ENCODE results near the gene STARD3.
A peak's percentile ranks its signal among the peaks of the same experiment; 100 is the strongest.

STARD3 gene

GRCh38 chr17:39621523-39622379 is 15.2 kb upstream of the STARD3 start:
- DNase-seq (ENCODE audit: low read depth): peak; percentile 47

GRCh38 chr17:39622380-39623006 is 14.5 kb upstream of the STARD3 start:
- DNase-seq (ENCODE audit: low read depth): no peak

- DNase-seq (ENCODE audit: low read depth): peak; percentile 34
Measured at GRCh38 chr17:39623356-39623950, 13.5 kb upstream of the STARD3 start.

- DNase-seq (ENCODE audit: low read depth): no peak
Measured at GRCh38 chr17:39624313-39624712, 12.6 kb upstream of the STARD3 start.

DNA sequence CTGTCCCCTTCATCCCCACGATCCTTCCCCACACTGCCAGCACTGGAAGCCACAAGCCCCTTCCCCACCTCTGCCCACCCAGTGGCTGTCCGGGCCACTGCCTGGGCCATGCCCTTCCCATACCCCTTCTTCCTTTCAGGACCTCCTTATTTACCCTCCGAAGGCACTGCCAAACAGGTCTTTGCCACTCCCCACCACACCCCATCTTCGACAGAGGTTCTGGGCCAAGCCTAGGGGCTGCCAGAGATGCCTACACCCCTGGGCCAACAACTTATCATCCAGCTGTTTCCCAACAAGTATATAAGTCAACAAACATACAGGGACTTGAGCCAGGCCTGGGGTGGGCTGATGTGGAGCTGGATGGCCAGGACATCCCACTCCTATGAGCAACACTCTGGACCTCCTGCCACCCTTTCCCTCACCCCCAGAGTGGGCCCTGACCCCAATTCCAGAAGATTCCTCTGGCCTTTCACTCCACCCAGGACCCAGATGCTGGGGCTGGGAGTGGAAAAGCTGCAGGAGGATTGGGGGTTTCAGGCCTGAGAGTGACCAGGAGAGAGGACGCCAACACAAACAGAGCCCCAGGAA is 11.7 kb upstream of the STARD3 start:
- no peak for DNase-seq (ENCODE audit: low read depth)

DNA sequence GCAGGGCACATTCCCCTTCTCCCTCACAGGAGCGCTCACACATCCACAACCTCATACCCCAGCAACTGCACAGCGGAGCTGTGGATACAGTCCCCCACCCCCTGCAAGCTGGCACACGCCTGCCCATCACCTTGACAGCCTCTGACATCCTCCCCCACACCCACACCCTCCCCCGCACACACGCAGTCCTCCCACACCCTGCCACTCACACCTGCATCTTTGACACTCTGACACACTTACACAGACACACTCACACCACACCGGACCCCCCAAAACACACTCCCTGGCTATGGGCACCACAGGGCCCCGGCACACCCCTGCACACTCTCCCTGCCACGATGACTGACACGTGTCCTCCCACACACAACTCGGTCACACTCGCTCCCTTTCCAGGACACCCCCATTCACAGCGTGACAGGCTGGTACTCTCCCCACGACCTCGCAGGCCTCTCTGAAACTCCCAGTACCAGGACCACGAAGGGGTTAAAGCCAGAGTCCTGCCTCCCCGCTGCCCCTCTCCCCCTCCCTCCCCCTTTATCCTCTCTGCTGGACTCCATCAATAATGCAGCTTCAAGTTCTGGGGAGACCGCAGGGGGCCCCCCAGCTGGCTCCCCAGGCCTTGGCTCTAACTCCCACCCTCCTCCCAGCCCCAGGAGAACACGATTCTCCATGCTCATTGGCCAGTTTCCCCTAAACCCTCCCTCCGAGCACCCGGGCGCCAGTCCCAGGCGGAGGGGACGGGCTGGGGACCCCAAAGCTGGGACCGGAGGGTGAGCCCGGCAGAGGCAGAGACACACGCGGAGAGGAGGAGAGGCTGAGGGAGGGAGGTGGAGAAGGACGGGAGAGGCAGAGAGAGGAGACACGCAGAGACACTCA is 10.5 kb upstream of the STARD3 start, which contains the start of gene PPP1R1B:
Gene PPP1R1B, plus strand, starts transcription at position 782 of the 876 bp plus-strand sequence. CDS start 441 bp downstream, outside the sequence.
- no peak for DNase-seq (ENCODE audit: low read depth)

- DNase-seq (ENCODE audit: low read depth): no peak
Measured at GRCh38 chr17:39627047-39627711, 9.8 kb upstream of the STARD3 start.

GRCh38 chr17:39627712-39628516 is 9.0 kb upstream of the STARD3 start:
- no peak for DNase-seq (ENCODE audit: low read depth)

- DNase-seq (ENCODE audit: low read depth): no peak
Measured at GRCh38 chr17:39628655-39629493, 8.1 kb upstream of the STARD3 start.

DNA sequence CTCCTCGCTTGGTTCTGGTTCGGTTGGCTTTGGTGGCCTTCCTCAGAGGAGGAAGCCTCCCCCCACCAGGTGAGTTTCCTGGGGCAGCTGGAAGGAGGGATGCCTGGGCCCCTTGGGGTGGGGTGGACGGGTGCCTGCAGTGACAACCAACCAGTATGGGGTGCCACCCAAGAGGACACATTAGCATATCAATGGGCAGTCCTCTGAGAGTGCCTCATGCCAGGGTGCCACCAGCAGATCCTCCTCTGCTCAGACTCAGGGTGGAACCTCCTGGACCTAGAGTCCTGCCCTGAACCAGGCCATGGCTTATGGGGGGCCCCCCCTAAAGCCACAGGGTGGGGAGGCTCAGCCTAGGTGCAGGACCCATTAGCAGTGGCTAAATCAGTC is 7.5 kb upstream of the STARD3 start:
- DNase-seq (ENCODE audit: low read depth): no peak

- DNase-seq (ENCODE audit: low read depth): no peak
Measured at GRCh38 chr17:39629898-39630297, 7.0 kb upstream of the STARD3 start.

DNA sequence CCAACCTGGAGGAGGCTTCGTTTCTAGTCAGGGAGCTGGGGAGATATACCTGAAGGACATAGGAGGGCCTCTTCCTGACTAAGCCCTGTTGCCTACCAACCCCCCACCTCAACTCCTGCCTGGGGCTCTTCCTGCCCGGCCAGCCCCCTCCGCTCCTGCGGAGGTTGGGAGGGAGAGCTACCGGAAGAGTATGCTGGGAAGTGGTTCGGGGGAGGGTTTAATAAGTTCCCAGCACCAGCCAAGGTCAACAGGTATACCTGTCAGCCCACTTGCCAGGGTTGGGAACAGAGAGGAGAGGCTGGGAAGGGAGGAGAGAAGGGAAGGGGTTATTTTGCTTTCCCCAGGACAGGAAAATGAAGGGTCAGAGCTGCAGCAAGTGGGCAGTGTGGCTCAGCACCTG is 5.5 kb upstream of the STARD3 start:
- DNase-seq (ENCODE audit: low read depth): no peak

DNA sequence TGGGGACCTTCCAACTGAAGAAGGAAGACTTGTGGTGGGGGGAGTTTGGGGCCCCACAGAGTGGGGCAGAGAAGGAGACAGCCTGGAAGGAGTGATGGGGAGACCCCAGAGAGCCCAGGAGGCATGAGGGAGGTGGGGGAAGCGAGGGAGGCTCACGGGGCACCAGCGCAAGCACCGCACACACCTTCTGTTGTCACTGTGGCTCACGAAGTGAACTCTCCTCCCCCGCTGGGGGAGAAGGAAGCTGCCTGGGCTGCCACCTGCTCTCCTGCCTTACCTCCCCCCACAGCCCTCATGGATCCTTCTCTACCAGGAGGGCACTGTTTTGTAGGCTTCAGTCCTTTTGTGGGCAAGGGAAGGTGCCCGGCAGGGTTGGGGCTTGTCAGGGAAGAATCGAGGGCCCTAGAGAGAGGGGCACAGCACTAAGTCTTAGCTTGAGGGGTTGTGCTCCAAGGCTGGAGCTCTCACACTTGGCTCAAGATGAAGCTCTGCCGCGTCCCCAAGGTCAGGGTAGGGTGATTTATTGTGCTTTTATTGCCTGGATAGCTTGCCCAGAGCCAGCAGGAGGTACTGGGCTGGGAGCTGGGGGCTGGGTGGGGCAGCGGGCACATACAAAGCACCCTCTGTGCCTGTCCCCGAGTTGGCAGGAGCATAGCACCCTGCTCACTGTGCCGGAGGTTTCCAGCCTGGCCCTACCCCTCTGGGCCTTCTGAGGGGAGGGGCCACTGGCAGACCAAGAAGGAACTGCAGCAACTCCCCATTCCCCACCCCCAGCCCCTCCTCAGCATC is 4.6 kb upstream of the STARD3 start:
- DNase-seq (ENCODE audit: low read depth): no peak

DNA sequence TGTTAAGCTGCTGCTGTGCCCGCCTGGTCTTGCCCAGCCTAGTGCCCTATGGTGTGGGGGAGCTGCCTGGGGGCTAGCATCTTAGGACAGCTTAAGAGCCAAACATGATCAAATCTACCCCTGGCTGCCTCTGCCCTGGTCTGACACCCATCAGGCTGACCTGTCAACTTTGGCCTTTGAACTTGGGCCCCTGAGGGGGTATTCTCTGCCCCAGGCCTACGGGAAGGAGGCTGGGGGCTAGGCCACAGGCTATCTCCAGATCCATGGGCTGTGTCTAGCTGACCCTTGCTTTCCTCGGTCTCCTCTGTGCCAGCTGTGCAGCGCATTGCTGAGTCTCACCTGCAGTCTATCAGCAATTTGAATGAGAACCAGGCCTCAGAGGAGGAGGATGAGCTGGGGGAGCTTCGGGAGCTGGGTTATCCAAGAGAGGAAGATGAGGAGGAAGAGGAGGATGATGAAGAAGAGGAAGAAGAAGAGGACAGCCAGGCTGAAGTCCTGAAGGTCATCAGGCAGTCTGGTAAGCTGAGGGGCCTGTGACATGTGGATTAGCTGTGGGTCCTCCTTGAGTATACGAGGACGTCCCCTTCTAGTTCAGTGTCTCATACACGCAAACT is 3.3 kb upstream of the STARD3 start:
- DNase-seq (ENCODE audit: low read depth): no peak

DNA sequence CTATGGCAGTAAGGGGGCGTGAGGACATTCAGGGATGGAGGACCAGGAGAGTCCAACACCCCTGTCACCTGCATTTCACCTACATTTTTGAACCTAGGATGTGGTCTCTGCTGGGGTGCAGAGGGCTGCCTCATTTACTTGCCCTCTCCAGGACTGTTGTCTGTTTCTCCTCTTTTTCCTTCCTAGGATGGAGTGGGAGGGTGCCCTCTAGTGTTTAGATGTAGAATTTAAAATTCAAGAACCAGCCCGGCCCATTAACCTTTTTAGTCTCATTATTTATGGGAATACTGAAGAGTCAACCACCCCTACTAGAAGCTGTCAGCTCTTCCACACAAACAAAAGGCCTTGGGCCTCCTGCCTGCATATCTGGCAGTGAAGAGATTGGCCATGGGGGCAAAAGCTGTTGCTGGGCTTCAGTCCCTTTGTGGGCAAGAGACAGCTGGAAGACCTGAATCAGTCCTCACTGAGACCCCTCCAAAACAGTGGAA is 2.5 kb upstream of the STARD3 start:
- no peak for DNase-seq (ENCODE audit: low read depth)

DNA sequence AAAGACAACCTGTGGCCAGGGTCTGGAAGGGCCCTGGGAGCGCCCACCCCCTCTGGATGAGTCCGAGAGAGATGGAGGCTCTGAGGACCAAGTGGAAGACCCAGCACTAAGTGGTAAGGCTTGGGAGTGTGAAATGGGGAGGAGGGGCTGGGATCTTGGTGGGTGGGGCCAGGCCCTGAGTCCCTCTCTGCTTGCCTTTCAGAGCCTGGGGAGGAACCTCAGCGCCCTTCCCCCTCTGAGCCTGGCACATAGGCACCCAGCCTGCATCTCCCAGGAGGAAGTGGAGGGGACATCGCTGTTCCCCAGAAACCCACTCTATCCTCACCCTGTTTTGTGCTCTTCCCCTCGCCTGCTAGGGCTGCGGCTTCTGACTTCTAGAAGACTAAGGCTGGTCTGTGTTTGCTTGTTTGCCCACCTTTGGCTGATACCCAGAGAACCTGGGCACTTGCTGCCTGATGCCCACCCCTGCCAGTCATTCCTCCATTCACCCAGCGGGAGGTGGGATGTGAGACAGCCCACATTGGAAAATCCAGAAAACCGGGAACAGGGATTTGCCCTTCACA is 1.2 kb upstream of the STARD3 start:
- no peak for DNase-seq (ENCODE audit: low read depth)

GRCh38 chr17:39636587-39636926 is 387 bp upstream of the STARD3 start:
- DNase-seq (ENCODE audit: low read depth): no peak

GRCh38 chr17:39638317-39638716 is 1.4 kb downstream of the STARD3 start:
- DNase-seq (ENCODE audit: low read depth): no peak

Data from stromal cell of bone marrow (primary cell).